ENCODE results near the gene OBSCN. TPM values are rescaled to one million over a fixed set of nuclear protein-coding genes. Genes with fewer than 3 reads are reported as not detected.

The OBSCN gene
- total RNA-seq, 1 donor from 2014 or later, result 316 TPM

DNA sequence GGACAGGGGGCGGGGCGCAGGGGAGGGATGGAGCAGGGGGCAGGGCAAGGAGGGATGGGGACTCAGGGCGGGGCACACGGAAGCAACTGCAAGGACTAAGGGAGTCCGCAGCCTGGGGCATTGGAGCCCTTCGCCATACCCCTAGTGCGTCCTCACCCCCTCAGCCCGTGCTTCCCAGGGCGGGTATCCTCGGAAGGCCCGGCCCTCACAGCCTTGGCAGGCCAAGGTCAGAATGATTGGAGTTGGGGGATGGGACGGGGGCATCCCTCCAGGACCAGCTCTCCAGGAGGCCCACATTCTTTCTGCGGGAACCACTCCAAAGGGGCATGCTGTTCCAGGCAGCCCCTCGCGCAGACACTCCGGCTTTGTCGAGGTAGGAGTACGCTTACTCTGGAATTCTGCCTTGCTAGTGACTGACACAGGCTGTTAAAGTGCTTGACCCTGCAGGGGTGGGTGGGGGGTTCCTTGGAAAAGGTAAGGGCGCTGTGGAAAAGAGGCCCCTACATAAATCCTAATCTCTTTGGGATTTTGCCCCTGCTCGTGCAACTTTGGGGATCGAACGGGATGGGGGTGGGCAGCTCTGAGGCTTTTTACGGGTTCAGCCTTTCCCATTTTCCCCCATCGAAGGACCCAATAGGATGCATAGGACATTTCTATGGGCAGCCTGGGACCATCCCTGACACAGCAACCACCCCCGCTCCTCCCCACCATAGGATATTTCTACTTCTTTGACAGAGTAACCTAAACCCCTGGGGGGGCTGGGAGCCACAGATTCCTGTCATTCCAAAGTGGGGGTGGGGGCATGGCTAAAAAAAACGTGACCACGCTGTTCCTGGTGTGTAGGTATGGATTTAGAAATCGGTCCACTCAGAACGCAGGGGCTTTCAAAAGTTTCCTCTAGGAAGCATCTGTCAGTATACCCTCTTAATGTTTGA, 199.5 kb downstream of the OBSCN start:
- peak overlapping the region; percentile 90 for H3K27ac ChIP-seq (replicated peaks)
- no peak for DNase-seq
- no peaks in the 10 kb centered on the region for H3K36me3 ChIP-seq
- no peak for TF ChIP-seq CTCF (IDR thresholded peaks at IDR 0.05; ENCODE audit: borderline replicate concordance)
- intact Hi-C loops (cut with micrococcal nuclease), result no loop called here
- peak overlapping the region; percentile 99 for H3K4me3 ChIP-seq
- H3K27me3 ChIP-seq (ENCODE audit: low read depth), result no peaks in the 10 kb centered on the region
- no peaks in the 10 kb centered on the region for H3K9me3 ChIP-seq (replicated peaks)
- H3K4me1 ChIP-seq, result peaks cover 49% of the 10 kb centered on the region

DNA sequence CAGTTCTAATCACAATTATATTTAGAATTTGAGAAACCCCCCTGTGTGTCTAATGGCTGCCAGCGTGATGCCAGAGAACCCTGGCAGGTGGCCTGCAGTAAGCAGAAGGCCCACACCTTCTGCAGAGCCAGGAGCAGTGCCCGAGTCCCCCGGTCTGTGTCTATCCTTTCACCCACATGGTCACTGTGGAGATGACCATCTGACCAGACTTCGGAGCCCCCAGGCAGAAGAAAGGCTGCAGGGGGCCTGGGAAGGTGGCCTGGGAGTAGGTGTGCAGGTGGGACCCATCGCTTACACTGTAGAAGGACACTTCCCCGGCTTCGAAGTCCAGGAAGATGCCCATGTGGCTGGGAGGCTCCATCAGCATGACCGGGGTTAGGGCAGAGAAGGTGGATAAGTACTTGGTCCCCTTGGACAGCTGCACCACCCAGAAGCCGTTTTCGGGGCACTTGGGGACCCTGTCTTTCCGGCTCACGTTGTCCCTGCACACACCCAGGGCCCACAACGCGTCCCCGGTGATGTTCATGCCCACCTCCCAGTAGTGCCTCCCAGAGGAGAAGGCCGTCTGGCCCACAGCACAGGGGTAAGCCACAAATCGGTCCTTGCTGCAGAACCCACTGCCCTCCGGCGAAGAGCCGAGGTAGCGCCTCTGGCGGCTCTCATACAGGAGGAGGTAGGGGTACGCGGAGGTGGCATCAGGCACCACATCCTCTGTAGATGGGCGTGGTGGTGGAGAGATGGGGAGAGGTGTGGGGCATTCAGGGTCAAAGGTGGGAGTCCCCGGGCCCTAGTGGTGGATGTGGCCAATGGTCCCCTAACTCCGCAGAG, 200.4 kb downstream of the OBSCN start:
- Histone ChIP-seq H3K27me3 (ENCODE audit: low read depth) (no peaks in the 10 kb centered on the region), H3K27ac (replicated peaks) (peak overlapping the region; percentile 90), H3K9me3 (replicated peaks) (no peaks in the 10 kb centered on the region), H3K4me1 (peaks cover 46% of the 10 kb centered on the region), H3K36me3 (no peaks in the 10 kb centered on the region), H3K4me3 (peak overlapping the region; percentile 99)
- intact Hi-C loops (cut with micrococcal nuclease), result no loop called here
- no peak for DNase-seq
- no peak for TF ChIP-seq CTCF (IDR thresholded peaks at IDR 0.05; ENCODE audit: borderline replicate concordance)

- intact Hi-C loops (cut with micrococcal nuclease), result no loop called here
- DNase-seq, result no peak
- peaks cover 38% of the 10 kb centered on the region for H3K4me1 ChIP-seq
- H3K27me3 ChIP-seq (ENCODE audit: low read depth), result no peaks in the 10 kb centered on the region
- no peak overlapping the region for H3K27ac ChIP-seq (replicated peaks)
- no peak for TF ChIP-seq CTCF (IDR thresholded peaks at IDR 0.05; ENCODE audit: borderline replicate concordance)
- no peak overlapping the region for H3K4me3 ChIP-seq
- H3K9me3 ChIP-seq (replicated peaks), result no peaks in the 10 kb centered on the region
- H3K36me3 ChIP-seq, result no peaks in the 10 kb centered on the region
Measured at GRCh38 chr1:228408869-228409805, 201.3 kb downstream of the OBSCN start.

- DNase-seq, result no peak
- no peak for TF ChIP-seq CTCF (IDR thresholded peaks at IDR 0.05; ENCODE audit: borderline replicate concordance)
Measured at GRCh38 chr1:228410015-228410414, 202.2 kb downstream of the OBSCN start.

DNA sequence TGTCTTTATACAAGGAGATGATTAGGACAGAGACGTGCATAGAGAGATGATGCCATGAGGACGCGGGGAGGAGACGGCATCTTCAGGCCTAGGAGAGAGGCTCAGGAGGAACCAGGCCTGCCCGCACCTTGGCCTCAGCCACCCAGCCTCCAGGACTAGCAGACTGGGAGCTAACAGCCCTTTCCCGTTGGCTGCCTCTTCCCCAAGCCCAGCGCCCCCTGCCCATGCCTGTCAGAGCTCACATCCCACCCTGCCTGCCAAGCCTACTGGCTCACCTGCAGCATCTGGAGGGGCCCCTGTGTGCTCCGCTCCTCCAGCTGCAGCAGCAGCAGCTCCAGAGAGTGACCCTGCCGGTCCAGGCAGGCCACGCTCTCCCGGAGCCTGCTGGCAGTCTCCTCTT, 202.8 kb downstream of the OBSCN start:
- intact Hi-C loops (cut with micrococcal nuclease), result no loop called here
- no peak for DNase-seq
- peaks cover 8% of the 10 kb centered on the region for H3K27me3 ChIP-seq (ENCODE audit: low read depth)
- H3K27ac ChIP-seq (replicated peaks), result no peak overlapping the region
- H3K4me1 ChIP-seq, result peaks cover 29% of the 10 kb centered on the region
- no peaks in the 10 kb centered on the region for H3K36me3 ChIP-seq
- H3K9me3 ChIP-seq (replicated peaks), result no peaks in the 10 kb centered on the region
- no peak overlapping the region for H3K4me3 ChIP-seq
- no peak for TF ChIP-seq CTCF (IDR thresholded peaks at IDR 0.05; ENCODE audit: borderline replicate concordance)

More at GRCh38 chr1:228410015-228410414, 202.2 kb downstream of the OBSCN start:
- no peak overlapping the region for H3K4me3 ChIP-seq
- peaks cover 2% of the 10 kb centered on the region for H3K27me3 ChIP-seq (ENCODE audit: low read depth)
- H3K36me3 ChIP-seq, result no peaks in the 10 kb centered on the region
- H3K4me1 ChIP-seq, result peaks cover 30% of the 10 kb centered on the region
- no peaks in the 10 kb centered on the region for H3K9me3 ChIP-seq (replicated peaks)
- H3K27ac ChIP-seq (replicated peaks), result peak overlapping the region; percentile 33
- intact Hi-C loops (cut with micrococcal nuclease), result no loop called here

All from left ventricle myocardium inferior (tissue), 1 donor.